Gastrocnemius medialis (tissue), 4 donors: ENCODE results near the gene BCS1L. TPM values are rescaled to one million over a fixed set of nuclear protein-coding genes. Genes with fewer than 3 reads are reported as not detected.

Experiments used
- ATAC-seq, 2 donors: fragments of 150-250 bp; one replicate each; pipeline ENCODE4 v1.9.1; 2016
- DNase-seq, 2 donors: peaks; one replicate each; pipeline ENCODE4 v3.0.0-alpha.2; 2019
- H3K27ac ChIP-seq, 4 donors: fragments of 200-600 bp; sonication (generic); 1 replicate in 1 of 4; 2 replicates in 3 of 4; pipeline ENCODE4 v1.5.1; 2016 to 2018; ENCODE audit warnings: mild to moderate bottlenecking in 2 of 4, moderate library complexity in 1 of 4
- H3K27me3 ChIP-seq, 3 donors: fragments of 200-600 bp; sonication (generic) in 2 of 3; 1 replicate in 1 of 3; 2 replicates in 2 of 3; pipeline versions ENCODE4 v1.5.1 to v1.6.0; 2016 to 2019; ENCODE audit warnings: mild to moderate bottlenecking in 1 of 3, moderate library complexity in 1 of 3
- H3K36me3 ChIP-seq, 2 donors: fragments of 200-600 bp; sonication (generic) in 1 of 2; one replicate each; pipeline ENCODE4 v1.5.1; 2017 to 2018
- H3K4me1 ChIP-seq, 2 donors: fragments of 200-600 bp; sonication (generic) in 1 of 2; one replicate each; pipeline ENCODE4 v1.5.1; 2016 to 2017; ENCODE audit warnings: mild to moderate bottlenecking in 2 of 2
- H3K4me3 ChIP-seq, 4 donors: fragments of 200-600 bp; sonication (generic) in 3 of 4; 1 replicate in 1 of 4; 2 replicates in 3 of 4; pipeline ENCODE4 v1.5.1; 2016 to 2019; ENCODE audit warnings: mild to moderate bottlenecking in 2 of 4
- H3K9me3 ChIP-seq, 3 donors: fragments of 200-600 bp; sonication (generic) in 2 of 3; 1 replicate in 1 of 3; 2 replicates in 2 of 3; pipeline ENCODE4 v1.5.1; 2016 to 2019
- POLR2A ChIP-seq, 2 donors: fragments of 450-650 bp; IDR thresholded peaks; one replicate each; pipeline ENCODE4 v1.6.1; 2017; ENCODE audit warnings: antibody characterized with exemption in 2 of 2, mild to moderate bottlenecking in 2 of 2, moderate library complexity in 2 of 2
- in situ Hi-C, 4 donors: fragments of 200-750 bp; cut with MboI; loops; one replicate each; pipeline versions ENCODE4 v1.15.0 to v1.8.0; 2017; ENCODE audit warnings: low sequenced_read_pairs in 4 of 4
- intact Hi-C: fragments of 100-400 bp; cut with DNase I; formaldehyde crosslinking; loops from one replicate; pipeline ENCODE4 v1.15.1; 2023; ENCODE audit warnings: low total_unique reads
- total RNA-seq, 4 donors: library from RNA; depleted of rRNA; stranded (reverse); fragments of >200 nt; gene quantifications; one replicate each; pipeline versions ENCODE4 v1.1.0 to v1.2.3, GENCODE V29; 2016
- TF ChIP-seq, protein P1 (sequence below), 5 experiments: fragments of 450-650 bp in 3 of 5; fragments of 200-600 bp in 2 of 5; sonication (generic) in 2 of 5; IDR thresholded peaks in 4 of 5; conservative IDR thresholded peaks in 1 of 5; 1 replicate in 4 of 5; 2 replicates in 1 of 5; pipeline ENCODE4 v1.5.1; 2016 to 2019; ENCODE audit warnings: antibody characterized with exemption in 5 of 5, mild to moderate bottlenecking in 3 of 5, moderate library complexity in 3 of 5

Gene BCS1L, protein sequence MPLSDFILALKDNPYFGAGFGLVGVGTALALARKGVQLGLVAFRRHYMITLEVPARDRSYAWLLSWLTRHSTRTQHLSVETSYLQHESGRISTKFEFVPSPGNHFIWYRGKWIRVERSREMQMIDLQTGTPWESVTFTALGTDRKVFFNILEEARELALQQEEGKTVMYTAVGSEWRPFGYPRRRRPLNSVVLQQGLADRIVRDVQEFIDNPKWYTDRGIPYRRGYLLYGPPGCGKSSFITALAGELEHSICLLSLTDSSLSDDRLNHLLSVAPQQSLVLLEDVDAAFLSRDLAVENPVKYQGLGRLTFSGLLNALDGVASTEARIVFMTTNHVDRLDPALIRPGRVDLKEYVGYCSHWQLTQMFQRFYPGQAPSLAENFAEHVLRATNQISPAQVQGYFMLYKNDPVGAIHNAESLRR
- total RNA-seq = 10 to 100 TPM; 19.6 to 46.9 (median 22.4) TPM

DNA sequence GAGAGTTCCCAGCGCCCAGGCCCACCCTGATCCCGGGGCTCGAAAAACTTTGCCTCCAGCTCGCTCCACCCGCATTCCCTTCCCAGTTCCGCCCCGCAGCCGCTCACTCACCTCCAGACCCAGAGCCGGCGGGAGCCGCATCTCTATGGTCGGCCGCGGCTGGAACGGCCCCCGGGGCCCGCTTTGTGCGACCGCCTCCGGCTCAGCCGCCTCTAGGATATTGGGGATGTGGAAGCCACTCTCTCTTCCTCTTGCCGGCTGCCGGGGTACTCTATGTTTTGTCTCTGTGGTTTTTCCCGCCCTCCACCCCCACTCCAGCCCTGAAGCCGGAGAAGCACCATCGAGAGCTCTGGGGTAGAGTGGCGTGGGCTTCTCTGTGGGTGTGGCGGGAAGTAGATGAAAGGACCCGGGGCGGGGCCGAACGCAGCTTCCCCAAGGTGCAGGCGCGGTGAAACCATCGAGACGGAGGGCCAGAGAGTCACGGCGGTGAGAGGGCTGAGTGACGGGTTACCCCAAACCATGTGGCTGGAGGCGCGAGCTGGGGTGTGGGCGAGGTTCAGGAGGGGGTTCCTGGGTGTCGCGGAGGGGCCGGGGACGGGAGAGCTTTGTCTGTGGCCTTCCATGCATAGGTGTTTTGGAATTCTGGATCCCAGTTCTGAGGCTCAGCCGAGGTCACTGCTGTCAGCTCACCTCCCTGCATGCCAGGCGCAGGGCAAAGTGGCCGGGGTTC, at the start of gene BCS1L, which contains the start of gene ZNF142:
Gene BCS1L (plus strand): TSS at position 426 of the 730 bp plus-strand sequence. CDS start 1,305 bp downstream, outside the sequence.
Gene ZNF142 (minus strand): TSS at position 366 of the 730 bp plus-strand sequence. CDS start 3,194 bp downstream, outside the sequence.
- Histone ChIP-seq H3K4me3 (peak within 1 kb of the TSS; percentile 76 to 93 (median 84)), H3K4me1 (peaks cover 41 to 45% of the 10 kb centered on the region in 2 donors), H3K9me3 (no peaks in the 10 kb centered on the region), H3K27ac (peak within 1 kb of the TSS; percentile 95 to 98 (median 97)), H3K36me3 (peaks cover 0 to 47% of the 10 kb centered on the region in 2 donors), H3K27me3 (no peaks in the 10 kb centered on the region)
- intact Hi-C loops = loop anchor here (1.0 to 5.0 kb wide), 7 partner anchors 13 to 367 kb away; partner anchors contain the start of genes CNOT9, CTDSP1, PLCD4 and PRKAG3
- TF ChIP-seq POLR2A (IDR thresholded peaks at IDR 0.05) = peak; percentile 89 to 90
- TF ChIP-seq, protein P1, sequence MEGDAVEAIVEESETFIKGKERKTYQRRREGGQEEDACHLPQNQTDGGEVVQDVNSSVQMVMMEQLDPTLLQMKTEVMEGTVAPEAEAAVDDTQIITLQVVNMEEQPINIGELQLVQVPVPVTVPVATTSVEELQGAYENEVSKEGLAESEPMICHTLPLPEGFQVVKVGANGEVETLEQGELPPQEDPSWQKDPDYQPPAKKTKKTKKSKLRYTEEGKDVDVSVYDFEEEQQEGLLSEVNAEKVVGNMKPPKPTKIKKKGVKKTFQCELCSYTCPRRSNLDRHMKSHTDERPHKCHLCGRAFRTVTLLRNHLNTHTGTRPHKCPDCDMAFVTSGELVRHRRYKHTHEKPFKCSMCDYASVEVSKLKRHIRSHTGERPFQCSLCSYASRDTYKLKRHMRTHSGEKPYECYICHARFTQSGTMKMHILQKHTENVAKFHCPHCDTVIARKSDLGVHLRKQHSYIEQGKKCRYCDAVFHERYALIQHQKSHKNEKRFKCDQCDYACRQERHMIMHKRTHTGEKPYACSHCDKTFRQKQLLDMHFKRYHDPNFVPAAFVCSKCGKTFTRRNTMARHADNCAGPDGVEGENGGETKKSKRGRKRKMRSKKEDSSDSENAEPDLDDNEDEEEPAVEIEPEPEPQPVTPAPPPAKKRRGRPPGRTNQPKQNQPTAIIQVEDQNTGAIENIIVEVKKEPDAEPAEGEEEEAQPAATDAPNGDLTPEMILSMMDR (IDR thresholded peaks at IDR 0.05 in 4 of 5, conservative IDR thresholded peaks at IDR 0.05 in 1 of 5) = no peak
- peak; percentile 91 to 92 for DNase-seq
- ATAC-seq = peak; percentile 73 to 77
- in situ Hi-C loops = loop anchor here in 3 of 4 donors (25.0 kb wide), 3 partner anchors 247 to 728 kb away; partner anchors contain the start of genes TMBIM1 (in 3 of the 3), VIL1 (in 2 of the 3) and DNPEP (in 1 of the 3)

DNA sequence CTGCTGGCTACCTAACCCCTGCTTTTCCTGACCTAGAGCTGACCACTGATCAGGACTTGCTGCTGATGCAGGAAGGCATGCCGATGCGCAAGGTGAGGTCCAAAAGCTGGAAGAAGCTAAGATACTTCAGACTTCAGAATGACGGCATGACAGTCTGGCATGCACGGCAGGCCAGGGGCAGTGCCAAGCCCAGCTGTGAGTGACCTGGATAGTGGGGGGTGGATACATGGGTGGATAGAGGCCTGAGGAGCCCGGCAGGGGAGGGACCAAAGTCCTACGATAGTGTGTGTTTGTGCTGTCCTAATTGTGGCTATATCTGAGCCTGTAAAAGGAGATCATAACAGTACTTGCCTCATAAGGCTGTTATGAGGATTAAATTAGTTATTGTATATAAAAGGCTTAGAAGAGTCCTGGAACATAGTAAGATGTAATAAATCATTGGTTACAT, 43.6 kb upstream of the BCS1L start:
- intact Hi-C loops (no loop called here), in situ Hi-C loops (no loop called here)
- ATAC-seq = peak in 1 of 2 donors; percentile 25
- peaks cover 16 to 31% of the 10 kb centered on the region in 2 donors for H3K4me1 ChIP-seq
- no peak overlapping the region for H3K4me3 ChIP-seq
- TF ChIP-seq, protein P1 (IDR thresholded peaks at IDR 0.05 in 4 of 5, conservative IDR thresholded peaks at IDR 0.05 in 1 of 5) = no peak
- no peak for TF ChIP-seq POLR2A (IDR thresholded peaks at IDR 0.05)
- no peak for DNase-seq
- H3K27me3 ChIP-seq = no peaks in the 10 kb centered on the region
- H3K9me3 ChIP-seq = no peaks in the 10 kb centered on the region
- peak overlapping the region; percentile 19 to 88 (median 76) for H3K27ac ChIP-seq
- H3K36me3 ChIP-seq = peaks cover 0 to 19% of the 10 kb centered on the region in 2 donors

DNA sequence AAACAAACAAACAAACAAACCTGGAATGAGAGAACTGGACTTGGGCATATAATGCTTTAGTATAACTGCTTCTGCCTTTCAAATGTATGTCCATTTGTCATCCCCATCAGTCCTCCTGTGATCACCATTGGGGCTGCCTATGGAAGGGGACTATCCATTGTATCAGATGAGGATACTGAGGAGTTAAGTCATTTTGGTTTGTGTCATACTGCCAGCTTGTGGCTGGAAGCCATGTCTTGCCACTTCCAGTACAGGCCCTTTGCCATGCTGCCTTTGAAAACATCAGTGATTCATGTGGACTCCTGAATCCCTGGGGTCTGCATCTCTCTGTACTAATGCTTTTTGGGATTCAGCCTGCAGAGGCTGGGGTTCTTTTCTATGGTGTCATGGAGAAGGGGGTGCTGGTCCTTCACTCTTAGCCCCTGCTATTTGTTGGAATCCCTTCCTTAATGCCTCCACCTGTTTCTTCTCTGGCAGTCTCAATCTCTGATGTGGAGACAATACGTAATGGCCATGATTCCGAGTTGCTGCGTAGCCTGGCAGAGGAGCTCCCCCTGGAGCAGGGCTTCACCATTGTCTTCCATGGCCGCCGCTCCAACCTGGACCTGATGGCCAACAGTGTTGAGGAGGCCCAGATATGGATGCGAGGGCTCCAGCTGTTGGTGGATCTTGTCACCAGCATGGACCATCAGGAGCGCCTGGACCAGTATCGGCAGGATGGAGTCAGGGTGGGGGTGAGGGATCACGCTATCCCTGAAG, 41.2 kb upstream of the BCS1L start:
- ATAC-seq = peak; percentile 18 to 37

More for the DNA sequence above, 41.2 kb upstream of the BCS1L start:
- Histone ChIP-seq H3K4me3 (no peak overlapping the region), H3K9me3 (no peaks in the 10 kb centered on the region), H3K36me3 (peaks cover 0 to 36% of the 10 kb centered on the region in 2 donors), H3K27ac (peak overlapping the region; percentile 19 to 57 (median 38)), H3K4me1 (peaks cover 12 to 14% of the 10 kb centered on the region in 2 donors), H3K27me3 (no peaks in the 10 kb centered on the region)
- peak in 1 of 2 donors; percentile 39 for DNase-seq
- in situ Hi-C loops = no loop called here
- intact Hi-C loops = no loop called here
- TF ChIP-seq, protein P1 (IDR thresholded peaks at IDR 0.05 in 4 of 5, conservative IDR thresholded peaks at IDR 0.05 in 1 of 5) = no peak
- no peak for TF ChIP-seq POLR2A (IDR thresholded peaks at IDR 0.05)
